ENCODE data around the gene PID1. TPM values are rescaled to one million over a fixed set of nuclear protein-coding genes. Genes with fewer than 3 reads are reported as not detected.
A peak's percentile ranks its signal among the peaks of the same experiment; 100 is the strongest.
"Not testable (repeated sequence)": the region's sequence is repeated elsewhere in the genome, so short reads cannot be mapped to it uniquely, and the experiment has no call there.

PID1 gene
- total RNA-seq, 1 donor from 2014 or later, result 8.0 TPM

- DNase-seq, result no peak
- no peak for ATAC-seq
- intact Hi-C loops (cut with micrococcal nuclease), result no loop called here
Observed at GRCh38 chr2:229095472-229095871, 175.6 kb downstream of the PID1 start.

- ATAC-seq (no peak), DNase-seq (no peak)
Observed at GRCh38 chr2:229090225-229090624, 180.9 kb downstream of the PID1 start.

GRCh38 chr2:229089776-229090175, 181.3 kb downstream of the PID1 start:
- DNase-seq (no peak), ATAC-seq (no peak)
- intact Hi-C loops (cut with micrococcal nuclease), result no loop called here

More at GRCh38 chr2:229090225-229090624, 180.9 kb downstream of the PID1 start:
- intact Hi-C loops (cut with micrococcal nuclease), result no loop called here

GRCh38 chr2:229088966-229089700, 182.0 kb downstream of the PID1 start:
- no peak for ATAC-seq
- intact Hi-C loops (cut with micrococcal nuclease), result no loop called here
- DNase-seq, result no peak

- DNase-seq, result no peak
- ATAC-seq, result no peak
- intact Hi-C loops (cut with micrococcal nuclease), result no loop called here
Observed at GRCh38 chr2:229088517-229088913, 182.6 kb downstream of the PID1 start.

- peak; percentile 62 for ATAC-seq
- no peak for DNase-seq
- intact Hi-C loops (cut with micrococcal nuclease), result no loop called here
Observed at GRCh38 chr2:229087843-229088516, 183.1 kb downstream of the PID1 start.

GRCh38 chr2:229087267-229087666, 183.8 kb downstream of the PID1 start:
- peak; percentile 54 for ATAC-seq
- intact Hi-C loops (cut with micrococcal nuclease), result no loop called here
- DNase-seq, result no peak

- intact Hi-C loops (cut with micrococcal nuclease), result no loop called here
- ATAC-seq (no peak), DNase-seq (no peak)
Observed at GRCh38 chr2:229085439-229085838, 185.6 kb downstream of the PID1 start.

GRCh38 chr2:229084447-229084846, 186.6 kb downstream of the PID1 start:
- ATAC-seq, result no peak
- intact Hi-C loops (cut with micrococcal nuclease), result no loop called here
- no peak for DNase-seq

- intact Hi-C loops (cut with micrococcal nuclease), result no loop called here
- DNase-seq (no peak), ATAC-seq (peak; percentile 90)
Observed at GRCh38 chr2:229083606-229084340, 187.3 kb downstream of the PID1 start.

- ATAC-seq (no peak), DNase-seq (no peak)
- intact Hi-C loops (cut with micrococcal nuclease), result no loop called here
Observed at GRCh38 chr2:229081411-229081810, 189.7 kb downstream of the PID1 start.

- no peak for ATAC-seq
- DNase-seq, result no peak
- intact Hi-C loops (cut with micrococcal nuclease), result no loop called here
Observed at GRCh38 chr2:229080172-229080571, 190.9 kb downstream of the PID1 start.

GRCh38 chr2:229076886-229077285, 194.2 kb downstream of the PID1 start:
- DNase-seq; intact Hi-C loops (cut with micrococcal nuclease); ATAC-seq: not testable (repeated sequence)

GRCh38 chr2:229073935-229074334, 197.2 kb downstream of the PID1 start:
- intact Hi-C loops (cut with micrococcal nuclease), result no loop called here
- DNase-seq (no peak), ATAC-seq (no peak)

- ATAC-seq, result peak; percentile 89
- intact Hi-C loops (cut with micrococcal nuclease), result no loop called here
- DNase-seq, result peak; percentile 58
Observed at GRCh38 chr2:229071292-229071976, 199.7 kb downstream of the PID1 start.

GRCh38 chr2:229066121-229066715, 204.9 kb downstream of the PID1 start:
- DNase-seq (no peak), ATAC-seq (peak; percentile 29)
- intact Hi-C loops (cut with micrococcal nuclease), result no loop called here

- no peak for ATAC-seq
- intact Hi-C loops (cut with micrococcal nuclease), result no loop called here
- DNase-seq, result no peak
Observed at GRCh38 chr2:229064749-229065148, 206.3 kb downstream of the PID1 start.

GRCh38 chr2:229060147-229060546, 210.9 kb downstream of the PID1 start:
- intact Hi-C loops (cut with micrococcal nuclease), result no loop called here
- DNase-seq, result no peak
- no peak for ATAC-seq

- no peak for ATAC-seq
- DNase-seq, result no peak
- intact Hi-C loops (cut with micrococcal nuclease), result no loop called here
Observed at GRCh38 chr2:229059331-229060033, 211.6 kb downstream of the PID1 start.

All from left ventricle myocardium superior (tissue), 1 donor.